ENCODE measurements around the gene PPP2R2B. TPM values are rescaled to one million over a fixed set of nuclear protein-coding genes. Genes with fewer than 3 reads are reported as not detected.

PPP2R2B gene
- total RNA-seq, result 1 to 10 TPM in 3 of 4 donors, under 1 TPM in 1; 0.20 to 1.9 (median 1.3) TPM

DNA sequence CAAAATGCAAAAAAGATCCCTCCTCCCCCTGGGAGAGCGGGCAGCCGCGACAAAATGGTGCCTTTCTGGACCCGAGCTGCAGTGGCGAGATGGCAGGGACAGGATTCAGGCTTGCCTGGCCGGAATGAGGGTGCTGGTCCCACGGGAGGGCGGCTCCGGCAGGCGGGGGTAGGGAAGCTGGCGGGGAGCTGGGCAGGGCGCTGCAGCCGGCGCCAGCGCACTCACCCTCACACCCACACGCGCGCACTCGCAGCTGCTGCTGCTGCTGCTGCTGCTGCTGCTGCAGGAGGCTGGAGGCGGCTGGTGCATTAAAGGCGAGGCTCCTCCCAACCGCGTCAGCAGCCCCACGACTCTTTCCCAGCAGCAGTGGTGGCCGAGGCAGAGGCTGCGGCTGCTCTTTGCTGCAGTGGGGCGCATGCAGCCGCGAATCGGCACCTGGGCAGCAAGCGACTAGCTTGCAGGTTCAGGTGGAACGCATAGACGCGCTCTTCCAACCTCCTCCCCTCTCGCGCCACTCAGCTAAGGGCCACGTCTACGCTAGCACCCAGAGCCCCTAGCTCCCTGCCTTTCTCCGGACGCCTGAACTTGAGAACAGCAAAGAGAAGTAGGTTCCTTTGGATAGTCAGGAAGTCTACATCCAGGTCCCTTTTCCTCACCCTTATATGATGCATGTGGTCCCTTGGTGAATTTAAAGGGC lies at the start of gene PPP2R2B:
PPP2R2B (minus strand) TSS at position 282 of the 697 bp plus-strand sequence.
- Histone ChIP-seq H3K27ac (peak within 1 kb of the TSS in 2 of 4 donors; percentile 54 to 67), H3K4me3 (peak within 1 kb of the TSS; percentile 27 to 53 (median 39)), H3K4me1 (peaks cover 4 to 20% (median 9%) of the 10 kb centered on the region in 4 donors), H3K36me3 (no peaks in the 10 kb centered on the region), H3K27me3 (peaks cover 50% of the 10 kb centered on the region), H3K9me3 (no peaks in the 10 kb centered on the region)
- DNase-seq, result peak; percentile 16
- 4% methylated on average over 34 of the region's 40 CpGs; no CpG with 5 or more reads in 1 of the 2 donors for WGBS, 2 donors (ENCODE audit: low coverage in 1 of 2)
- in situ Hi-C loops (cut with MboI; ENCODE audit: low pct_ligation_motif_present in 1 of 4, low pct_unique_long_range_greater_than_20kb in 1 of 4, low sequenced_read_pairs in 3 of 4) (no loop called here), intact Hi-C loops (cut with DNase I; ENCODE audit: low total_unique reads) (no loop called here)
- TF ChIP-seq POLR2AphosphoS5 (IDR thresholded peaks at IDR 0.05), result no peak
- no peak for TF ChIP-seq EP300 (IDR thresholded peaks at IDR 0.05; ENCODE audit: low read depth)
- no peak for TF ChIP-seq POLR2A (IDR thresholded peaks at IDR 0.05)
- TF ChIP-seq, protein P1, sequence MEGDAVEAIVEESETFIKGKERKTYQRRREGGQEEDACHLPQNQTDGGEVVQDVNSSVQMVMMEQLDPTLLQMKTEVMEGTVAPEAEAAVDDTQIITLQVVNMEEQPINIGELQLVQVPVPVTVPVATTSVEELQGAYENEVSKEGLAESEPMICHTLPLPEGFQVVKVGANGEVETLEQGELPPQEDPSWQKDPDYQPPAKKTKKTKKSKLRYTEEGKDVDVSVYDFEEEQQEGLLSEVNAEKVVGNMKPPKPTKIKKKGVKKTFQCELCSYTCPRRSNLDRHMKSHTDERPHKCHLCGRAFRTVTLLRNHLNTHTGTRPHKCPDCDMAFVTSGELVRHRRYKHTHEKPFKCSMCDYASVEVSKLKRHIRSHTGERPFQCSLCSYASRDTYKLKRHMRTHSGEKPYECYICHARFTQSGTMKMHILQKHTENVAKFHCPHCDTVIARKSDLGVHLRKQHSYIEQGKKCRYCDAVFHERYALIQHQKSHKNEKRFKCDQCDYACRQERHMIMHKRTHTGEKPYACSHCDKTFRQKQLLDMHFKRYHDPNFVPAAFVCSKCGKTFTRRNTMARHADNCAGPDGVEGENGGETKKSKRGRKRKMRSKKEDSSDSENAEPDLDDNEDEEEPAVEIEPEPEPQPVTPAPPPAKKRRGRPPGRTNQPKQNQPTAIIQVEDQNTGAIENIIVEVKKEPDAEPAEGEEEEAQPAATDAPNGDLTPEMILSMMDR (IDR thresholded peaks at IDR 0.05), result no peak

DNA sequence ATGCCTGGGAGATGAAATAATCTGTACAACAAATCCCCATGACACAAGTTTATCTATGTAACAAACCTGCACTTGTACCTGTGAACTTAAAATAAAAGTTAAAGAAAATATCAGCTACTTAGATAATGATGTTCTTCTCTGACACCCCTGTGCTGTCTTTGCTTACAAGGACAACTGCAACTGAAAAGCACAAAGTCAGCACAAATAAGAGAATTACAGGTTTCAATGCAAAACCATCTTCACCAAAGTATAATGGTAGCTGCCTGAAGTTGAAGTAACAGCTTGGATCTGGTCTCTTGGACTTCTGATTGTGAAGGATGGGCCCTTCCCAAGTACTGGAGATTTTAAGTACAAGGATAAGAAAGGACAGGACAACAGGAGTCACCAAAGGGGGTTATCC lies 45.6 kb upstream of the PPP2R2B start:
- H3K4me3 ChIP-seq, result no peak overlapping the region
- in situ Hi-C loops (cut with MboI; ENCODE audit: low pct_ligation_motif_present in 1 of 4, low pct_unique_long_range_greater_than_20kb in 1 of 4, low sequenced_read_pairs in 3 of 4), result no loop called here
- H3K9me3 ChIP-seq, result no peaks in the 10 kb centered on the region
- TF ChIP-seq POLR2A (IDR thresholded peaks at IDR 0.05) (no peak), POLR2AphosphoS5 (IDR thresholded peaks at IDR 0.05) (no peak), EP300 (IDR thresholded peaks at IDR 0.05; ENCODE audit: low read depth) (no peak)
- TF ChIP-seq, protein P1 (IDR thresholded peaks at IDR 0.05), result no peak
- intact Hi-C loops (cut with DNase I; ENCODE audit: low total_unique reads), result no loop called here
- H3K27me3 ChIP-seq, result no peaks in the 10 kb centered on the region
- no peaks in the 10 kb centered on the region for H3K4me1 ChIP-seq
- DNase-seq, result no peak
- H3K27ac ChIP-seq, result no peak overlapping the region
- H3K36me3 ChIP-seq, result no peaks in the 10 kb centered on the region

DNA sequence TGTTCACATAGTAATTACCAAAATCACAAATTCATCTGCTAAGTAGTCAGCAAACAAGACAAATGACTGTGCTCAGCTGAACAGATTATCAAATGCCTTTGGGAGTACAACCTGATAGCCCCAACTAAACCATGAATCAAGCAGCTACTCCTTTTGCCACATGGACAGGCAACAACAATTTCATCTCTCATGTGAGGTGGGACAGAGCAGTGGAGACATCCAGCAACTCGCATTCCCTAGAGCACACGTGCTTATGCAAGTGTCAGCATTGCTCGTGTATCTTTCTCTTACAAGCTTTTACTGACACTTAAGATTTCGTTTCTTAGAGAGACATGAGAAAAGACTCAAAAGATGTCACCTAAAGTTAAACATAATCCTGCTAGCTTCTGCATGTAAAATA lies 42.7 kb upstream of the PPP2R2B start:
- Histone ChIP-seq H3K27ac (no peak overlapping the region), H3K9me3 (no peaks in the 10 kb centered on the region), H3K4me1 (no peaks in the 10 kb centered on the region), H3K36me3 (no peaks in the 10 kb centered on the region), H3K27me3 (no peaks in the 10 kb centered on the region), H3K4me3 (no peak overlapping the region)
- TF ChIP-seq EP300 (IDR thresholded peaks at IDR 0.05; ENCODE audit: low read depth) (no peak), POLR2AphosphoS5 (IDR thresholded peaks at IDR 0.05) (no peak), POLR2A (IDR thresholded peaks at IDR 0.05) (no peak)
- TF ChIP-seq, protein P1 (IDR thresholded peaks at IDR 0.05), result no peak
- in situ Hi-C loops (cut with MboI; ENCODE audit: low pct_ligation_motif_present in 1 of 4, low pct_unique_long_range_greater_than_20kb in 1 of 4, low sequenced_read_pairs in 3 of 4) (no loop called here), intact Hi-C loops (cut with DNase I; ENCODE audit: low total_unique reads) (no loop called here)
- DNase-seq, result no peak
- 65 to 68% methylated on average over 4 of the region's 4 CpGs for WGBS, 2 donors (ENCODE audit: low coverage in 1 of 2)

DNA sequence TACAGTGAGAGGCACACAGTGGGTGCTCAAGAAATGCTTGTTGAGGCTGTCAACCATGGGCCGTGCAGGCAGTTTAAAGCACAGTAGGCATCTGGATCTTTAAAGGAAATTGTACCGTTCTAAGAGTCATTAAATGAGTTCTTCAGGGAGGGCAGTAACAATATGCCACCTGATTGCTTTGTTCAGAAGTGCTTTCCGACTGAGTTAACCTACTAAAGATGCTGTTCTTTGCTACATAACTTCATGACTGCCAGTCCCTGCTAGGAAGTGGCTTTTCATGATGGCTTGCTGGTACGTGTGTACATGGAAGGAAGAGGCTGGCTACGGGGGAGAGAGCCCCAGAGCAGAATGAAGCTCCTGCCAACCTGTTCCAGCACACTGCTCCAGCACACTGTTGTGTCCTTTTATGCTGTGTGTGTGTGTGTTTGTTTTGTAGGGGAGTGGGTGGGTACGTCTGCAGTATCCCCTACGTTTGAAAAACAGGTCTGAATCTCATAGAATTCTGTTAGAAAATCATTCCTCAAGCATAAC lies 41.9 kb upstream of the PPP2R2B start:
- H3K4me3 ChIP-seq, result no peak overlapping the region
- no peaks in the 10 kb centered on the region for H3K4me1 ChIP-seq
- no peaks in the 10 kb centered on the region for H3K27me3 ChIP-seq
- WGBS, 2 donors (ENCODE audit: low coverage in 1 of 2), result 49% methylated on average over 7 of the region's 7 CpGs; no CpG with 5 or more reads in 1 of the 2 donors
- no peak for DNase-seq
- no peaks in the 10 kb centered on the region for H3K9me3 ChIP-seq
- in situ Hi-C loops (cut with MboI; ENCODE audit: low pct_ligation_motif_present in 1 of 4, low pct_unique_long_range_greater_than_20kb in 1 of 4, low sequenced_read_pairs in 3 of 4), result no loop called here
- intact Hi-C loops (cut with DNase I; ENCODE audit: low total_unique reads), result no loop called here
- TF ChIP-seq POLR2A (IDR thresholded peaks at IDR 0.05) (no peak), POLR2AphosphoS5 (IDR thresholded peaks at IDR 0.05) (no peak), EP300 (IDR thresholded peaks at IDR 0.05; ENCODE audit: low read depth) (no peak)
- TF ChIP-seq, protein P1 (IDR thresholded peaks at IDR 0.05), result no peak
- no peak overlapping the region for H3K27ac ChIP-seq
- no peaks in the 10 kb centered on the region for H3K36me3 ChIP-seq

All from transverse colon (tissue), 4 donors.